DOHH2 (cell line): Measurements from ENCODE around the gene NKAIN2.

Source experiments
- H3F3A ChIP-seq: fragments of 200-600 bp; sonication (generic), shearing (Covaris generic); 2 replicates; pipeline ENCODE4 v1.6.0; 2016; ENCODE audit warnings: antibody characterized with exemption, mild to moderate bottlenecking; ENCODE audit not compliant: control insufficient read depth, insufficient read depth
- H3K27ac ChIP-seq: fragments of 200-600 bp; sonication (generic); 2 replicates; pipeline ENCODE4 v1.5.1; 2014; ENCODE audit warnings: low read depth, mild to moderate bottlenecking, low read length, moderate library complexity
- H3K27me3 ChIP-seq: fragments of 200-600 bp; sonication (generic); 2 replicates; pipeline ENCODE4 v1.6.1; 2014; ENCODE audit warnings: mild to moderate bottlenecking, low read length, mixed read lengths; ENCODE audit not compliant: control insufficient read depth
- H3K36me3 ChIP-seq: fragments of 200-600 bp; sonication (generic); 2 replicates; pipeline ENCODE4 v1.6.1; 2014; ENCODE audit warnings: mild to moderate bottlenecking, low read length, moderate library complexity, mixed read lengths; ENCODE audit not compliant: control insufficient read depth
- H3K4me1 ChIP-seq: fragments of 200-600 bp; sonication (generic); 2 replicates; pipeline ENCODE4 v1.6.1; 2014; ENCODE audit warnings: mild to moderate bottlenecking, low read length, mixed read lengths; ENCODE audit not compliant: control insufficient read depth
- H3K4me2 ChIP-seq: fragments of 200-600 bp; sonication (generic); 2 replicates; pipeline ENCODE4 v1.6.0; 2014; ENCODE audit warnings: mild to moderate bottlenecking, low read length, moderate library complexity
- H3K4me3 ChIP-seq: fragments of 200-600 bp; sonication (generic); 2 replicates; pipeline ENCODE4 v1.5.1; 2014; ENCODE audit warnings: mild to moderate bottlenecking, low read length, mixed read lengths
- H3K79me2 ChIP-seq: fragments of 200-600 bp; sonication (generic); 2 replicates; pipeline ENCODE4 v1.6.1; 2014; ENCODE audit warnings: mild to moderate bottlenecking, low read length, mixed read lengths; ENCODE audit not compliant: control insufficient read depth
- H3K9me2 ChIP-seq: fragments of 200-600 bp; sonication (generic); replicated peaks from 2 replicates; pipeline ENCODE4 v1.6.1; 2014; ENCODE audit warnings: mild to moderate bottlenecking, low read length, mixed read lengths; ENCODE audit not compliant: control insufficient read depth
- H3K9me3 ChIP-seq: fragments of 200-600 bp; sonication (generic); 2 replicates; pipeline ENCODE4 v1.6.1; 2014; ENCODE audit warnings: antibody characterized with exemption, low read length, mixed read lengths; ENCODE audit not compliant: control insufficient read depth, insufficient read depth
- H4K20me1 ChIP-seq: fragments of 200-600 bp; sonication (generic); 2 replicates; pipeline ENCODE4 v1.6.0; 2014; ENCODE audit warnings: low read depth, mild to moderate bottlenecking, antibody characterized with exemption, low read length, moderate library complexity; ENCODE audit not compliant: control insufficient read depth, insufficient read depth
- EZH2phosphoT487 ChIP-seq: fragments of 200-600 bp; sonication (generic); IDR thresholded peaks from 2 replicates; pipeline ENCODE4 v1.6.1; 2017; ENCODE audit warnings: borderline replicate concordance, mild to moderate bottlenecking, antibody characterized with exemption, low read length, moderate library complexity, mixed read lengths
- TF ChIP-seq, protein P1 (sequence below): fragments of 200-600 bp; sonication (generic); IDR thresholded peaks from one replicate; pipeline ENCODE4 v1.5.1; 2014; ENCODE audit warnings: antibody characterized with exemption, mild to moderate bottlenecking, low read depth, low read length; ENCODE audit not compliant: poor library complexity, severe bottlenecking

Gene NKAIN2

DNA sequence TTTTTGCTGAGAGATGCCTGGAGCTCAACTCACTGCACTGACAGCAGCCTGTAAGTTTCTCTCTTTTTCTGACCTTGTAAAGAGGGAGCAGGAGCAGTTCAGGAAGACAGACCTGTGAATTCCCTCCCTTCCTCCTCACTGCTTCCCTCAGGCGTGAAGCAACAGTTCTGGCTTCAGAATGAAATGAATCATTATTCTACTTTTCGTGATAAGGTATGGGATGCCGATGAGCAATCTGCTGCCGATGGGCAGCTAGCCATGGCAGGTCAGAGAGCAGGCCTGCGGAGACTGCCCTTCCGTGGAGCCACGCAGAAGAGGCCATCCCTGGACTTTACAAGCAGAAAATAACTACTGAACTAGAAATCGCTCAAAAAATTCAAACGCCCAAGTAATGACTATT is 732.1 kb downstream of the NKAIN2 start:
- Histone ChIP-seq H3K27ac (no peak overlapping the region), H3K9me3 (no peaks in the 10 kb centered on the region), H3K9me2 (no peaks in the 10 kb centered on the region), H3K36me3 (no peaks in the 10 kb centered on the region), H3K4me2 (no peak overlapping the region), H3K27me3 (no peaks in the 10 kb centered on the region), H3K4me1 (no peaks in the 10 kb centered on the region), H3K4me3 (no peak overlapping the region), H4K20me1 (no peaks in the 10 kb centered on the region), H3K79me2 (no peaks in the 10 kb centered on the region), H3F3A (no peaks in the 10 kb centered on the region)
- TF ChIP-seq EZH2phosphoT487: no peak
- TF ChIP-seq, protein P1, sequence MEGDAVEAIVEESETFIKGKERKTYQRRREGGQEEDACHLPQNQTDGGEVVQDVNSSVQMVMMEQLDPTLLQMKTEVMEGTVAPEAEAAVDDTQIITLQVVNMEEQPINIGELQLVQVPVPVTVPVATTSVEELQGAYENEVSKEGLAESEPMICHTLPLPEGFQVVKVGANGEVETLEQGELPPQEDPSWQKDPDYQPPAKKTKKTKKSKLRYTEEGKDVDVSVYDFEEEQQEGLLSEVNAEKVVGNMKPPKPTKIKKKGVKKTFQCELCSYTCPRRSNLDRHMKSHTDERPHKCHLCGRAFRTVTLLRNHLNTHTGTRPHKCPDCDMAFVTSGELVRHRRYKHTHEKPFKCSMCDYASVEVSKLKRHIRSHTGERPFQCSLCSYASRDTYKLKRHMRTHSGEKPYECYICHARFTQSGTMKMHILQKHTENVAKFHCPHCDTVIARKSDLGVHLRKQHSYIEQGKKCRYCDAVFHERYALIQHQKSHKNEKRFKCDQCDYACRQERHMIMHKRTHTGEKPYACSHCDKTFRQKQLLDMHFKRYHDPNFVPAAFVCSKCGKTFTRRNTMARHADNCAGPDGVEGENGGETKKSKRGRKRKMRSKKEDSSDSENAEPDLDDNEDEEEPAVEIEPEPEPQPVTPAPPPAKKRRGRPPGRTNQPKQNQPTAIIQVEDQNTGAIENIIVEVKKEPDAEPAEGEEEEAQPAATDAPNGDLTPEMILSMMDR: no peak

DNA sequence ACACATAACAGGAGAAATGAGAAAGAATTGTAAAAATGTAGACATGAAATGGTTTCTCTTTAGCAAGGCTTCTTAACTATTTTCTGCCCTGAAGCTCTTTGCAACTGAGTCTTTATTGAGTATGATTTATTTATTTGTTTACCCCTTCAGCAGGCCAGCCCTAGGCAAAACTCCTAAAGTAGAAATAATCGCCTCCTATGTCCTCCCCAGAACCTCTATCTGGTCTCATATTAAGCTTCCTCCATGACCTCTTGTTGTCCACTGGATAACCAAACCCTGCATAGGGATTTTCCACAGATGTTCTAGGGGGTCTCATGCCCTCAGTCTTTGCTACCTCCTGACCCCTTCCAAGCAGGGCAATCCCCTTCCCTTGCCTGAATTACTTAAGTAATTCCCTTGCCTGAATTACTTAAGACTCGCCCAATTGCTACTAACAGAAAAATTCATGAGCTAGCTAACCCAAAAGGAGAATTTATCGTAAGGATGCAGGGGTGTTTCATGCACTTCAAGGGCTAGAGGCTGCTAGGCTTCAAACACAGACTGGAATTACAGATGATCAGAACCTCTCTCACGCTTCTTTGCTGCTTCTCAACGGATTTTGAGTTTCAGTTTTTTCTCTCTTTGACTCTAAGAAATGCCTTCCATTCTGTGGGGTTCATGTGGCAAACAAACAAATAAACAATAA is 732.6 kb downstream of the NKAIN2 start:
- Histone ChIP-seq H3F3A (no peaks in the 10 kb centered on the region), H3K4me1 (no peaks in the 10 kb centered on the region), H3K4me2 (no peak overlapping the region), H3K4me3 (no peak overlapping the region), H3K79me2 (no peaks in the 10 kb centered on the region), H3K27me3 (no peaks in the 10 kb centered on the region), H3K9me2 (no peaks in the 10 kb centered on the region), H4K20me1 (no peaks in the 10 kb centered on the region), H3K36me3 (no peaks in the 10 kb centered on the region), H3K27ac (no peak overlapping the region), H3K9me3 (no peaks in the 10 kb centered on the region)
- TF ChIP-seq EZH2phosphoT487: no peak
- TF ChIP-seq, protein P1: no peak

DNA sequence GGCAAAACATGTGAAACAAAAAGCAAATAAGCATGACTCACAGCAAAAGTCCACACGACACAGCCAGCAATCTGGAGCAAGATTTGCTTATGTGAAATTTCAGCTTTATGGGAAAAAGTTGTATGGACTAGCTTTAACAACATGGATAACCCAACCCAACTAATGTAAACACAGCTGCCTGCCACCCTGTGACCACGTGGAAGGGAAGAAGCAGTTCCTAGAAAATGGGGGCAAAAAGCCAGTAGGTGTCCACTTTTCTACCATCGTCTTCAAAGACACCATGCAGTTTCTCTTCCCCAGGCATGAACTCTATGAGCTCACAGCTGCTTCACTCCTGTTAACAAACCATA is 733.2 kb downstream of the NKAIN2 start:
- Histone ChIP-seq H3K4me2 (no peak overlapping the region), H3K27me3 (no peaks in the 10 kb centered on the region), H3K36me3 (no peaks in the 10 kb centered on the region), H4K20me1 (no peaks in the 10 kb centered on the region), H3K9me3 (no peaks in the 10 kb centered on the region), H3F3A (no peaks in the 10 kb centered on the region), H3K79me2 (no peaks in the 10 kb centered on the region), H3K9me2 (no peaks in the 10 kb centered on the region), H3K4me1 (no peaks in the 10 kb centered on the region), H3K27ac (no peak overlapping the region), H3K4me3 (no peak overlapping the region)
- no peak for TF ChIP-seq EZH2phosphoT487
- TF ChIP-seq, protein P1: no peak

DNA sequence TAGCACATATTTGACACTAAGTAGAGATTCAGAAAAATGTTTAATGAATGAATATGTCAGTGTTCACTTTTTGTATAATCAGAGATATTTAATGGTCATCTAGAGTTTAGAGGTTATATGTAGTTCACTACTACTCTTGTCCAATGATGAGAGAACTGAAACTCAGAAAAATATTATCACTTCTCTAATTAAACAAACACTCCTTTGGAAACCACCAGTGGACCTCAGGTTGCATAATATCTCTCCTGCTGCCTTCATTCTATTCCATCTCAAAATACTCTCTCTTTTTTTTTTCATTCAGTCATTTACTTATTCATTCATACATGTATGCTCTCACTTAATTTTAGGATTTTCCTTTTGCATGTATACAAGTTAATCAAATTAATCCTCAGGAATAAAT is 735.4 kb downstream of the NKAIN2 start:
- no peak for TF ChIP-seq EZH2phosphoT487
- TF ChIP-seq, protein P1: no peak
- Histone ChIP-seq H3K4me2 (no peak overlapping the region), H3F3A (no peaks in the 10 kb centered on the region), H4K20me1 (no peaks in the 10 kb centered on the region), H3K27ac (no peak overlapping the region), H3K9me3 (no peaks in the 10 kb centered on the region), H3K79me2 (no peaks in the 10 kb centered on the region), H3K4me1 (no peaks in the 10 kb centered on the region), H3K9me2 (no peaks in the 10 kb centered on the region), H3K36me3 (no peaks in the 10 kb centered on the region), H3K4me3 (no peak overlapping the region), H3K27me3 (no peaks in the 10 kb centered on the region)
